Measurements from ENCODE around the gene TRABD2B. TPM values are rescaled to one million over a fixed set of nuclear protein-coding genes. Genes with fewer than 3 reads are reported as not detected.

The TRABD2B gene
- total RNA-seq, 1 experiment from 2014 or later, result 10.3 TPM

DNA sequence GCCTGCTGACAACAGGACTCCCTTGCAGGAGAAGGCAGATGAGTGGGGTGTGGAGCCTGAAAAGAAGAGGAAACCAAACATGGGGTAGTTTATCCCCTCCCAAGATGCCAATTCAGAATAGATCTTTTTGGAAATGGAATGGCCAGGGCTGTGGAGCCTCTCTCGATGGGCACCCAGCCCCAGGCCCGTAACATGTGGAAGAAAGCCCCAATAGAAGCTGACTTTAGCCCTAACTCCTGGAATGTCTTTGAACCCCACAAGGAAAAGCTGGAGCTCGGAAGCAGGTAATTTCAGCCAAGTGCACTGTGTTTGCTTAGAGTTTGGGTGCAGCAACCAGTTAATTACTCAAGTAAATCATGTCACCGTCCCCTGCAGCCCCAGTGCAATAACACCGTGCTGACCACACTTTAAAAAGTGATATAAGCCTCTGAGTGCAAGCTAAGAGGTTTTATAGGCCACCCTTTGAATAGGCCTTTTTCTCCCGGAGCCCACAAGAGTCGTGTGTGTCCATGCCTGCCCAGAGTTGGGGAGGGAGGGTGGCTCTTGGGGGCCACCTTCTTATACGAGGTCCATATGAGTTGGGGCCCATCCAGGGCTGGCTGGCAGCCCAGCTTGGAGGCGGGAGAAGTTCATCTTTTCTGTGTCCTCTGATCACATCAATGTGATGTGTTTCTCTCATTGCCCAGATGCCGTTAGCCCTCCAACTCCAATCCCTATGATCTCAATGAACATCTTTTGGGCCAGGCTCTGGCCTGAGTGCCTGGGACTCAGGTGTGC, 153.2 kb downstream of the TRABD2B start:
- Mint-ChIP-seq H3K27ac (no peak overlapping the region), H3K4me1 (peaks cover 36% of the 10 kb centered on the region), H3K36me3 (no peaks in the 10 kb centered on the region), H3K27me3 (ENCODE audit: low read depth) (no peaks in the 10 kb centered on the region; the same call in 1 of the 2 replicates), H3K4me3 (no peak overlapping the region), H3K9me3 (no peaks in the 10 kb centered on the region)
- DNase-seq (ENCODE audit: low spot score), result no peak
- no peak for ATAC-seq
- TF ChIP-seq, protein P1, sequence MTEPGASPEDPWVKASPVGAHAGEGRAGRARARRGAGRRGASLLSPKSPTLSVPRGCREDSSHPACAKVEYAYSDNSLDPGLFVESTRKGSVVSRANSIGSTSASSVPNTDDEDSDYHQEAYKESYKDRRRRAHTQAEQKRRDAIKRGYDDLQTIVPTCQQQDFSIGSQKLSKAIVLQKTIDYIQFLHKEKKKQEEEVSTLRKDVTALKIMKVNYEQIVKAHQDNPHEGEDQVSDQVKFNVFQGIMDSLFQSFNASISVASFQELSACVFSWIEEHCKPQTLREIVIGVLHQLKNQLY (CRISPR knock-in tag; IDR thresholded peaks at IDR 0.05), result no peak
- TF ChIP-seq TEAD4 (CRISPR knock-in tag; IDR thresholded peaks at IDR 0.05), result no peak
- CTCF ChIA-PET, result interaction anchor here (1.4 kb wide), 1 partner anchor 130 kb away, joined by 3 read pairs; no protein-coding TSS in a partner anchor
- POLR2A ChIA-PET, result interaction anchor here (0.5 kb wide), 1 partner anchor 1325 kb away, joined by 3 read pairs; no protein-coding TSS in a partner anchor

DNA sequence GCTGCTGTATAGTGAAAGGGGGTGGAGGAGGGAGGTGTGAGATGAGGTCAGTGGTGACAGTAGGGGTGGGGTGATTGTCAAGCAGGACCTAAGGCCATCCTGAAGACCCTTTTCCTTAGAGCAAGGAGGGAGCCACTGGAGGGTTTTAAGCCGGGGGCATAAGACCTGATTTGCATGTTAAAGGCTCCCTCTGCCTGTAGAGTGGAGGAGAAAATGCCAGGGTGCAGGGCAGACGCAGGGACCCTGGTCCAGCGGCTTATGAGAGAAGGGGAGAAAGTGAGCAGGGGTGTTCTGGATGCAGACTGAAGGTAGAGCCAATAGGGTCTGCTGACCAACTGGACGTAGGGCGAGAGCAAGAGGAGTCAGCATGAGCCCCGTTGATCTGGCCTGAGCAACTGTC, 154.1 kb downstream of the TRABD2B start:
- Mint-ChIP-seq H3K27me3 (ENCODE audit: low read depth) (no peaks in the 10 kb centered on the region; the same call in 1 of the 2 replicates), H3K4me1 (peaks cover 34% of the 10 kb centered on the region), H3K9me3 (no peaks in the 10 kb centered on the region), H3K27ac (no peak overlapping the region), H3K4me3 (no peak overlapping the region), H3K36me3 (no peaks in the 10 kb centered on the region)
- ChIA-PET POLR2A (no interaction called here), CTCF (interaction anchor here (1.4 to 1.9 kb wide), 3 partner anchors 87 to 218 kb away, joined by 3 to 7 read pairs (median 7); no protein-coding TSS in a partner anchor)
- ATAC-seq, result peak; percentile 35
- TF ChIP-seq CREB1 (CRISPR knock-in tag; IDR thresholded peaks at IDR 0.05) (no peak), TEAD1 (CRISPR knock-in tag; IDR thresholded peaks at IDR 0.05) (no peak), NR2C2 (CRISPR knock-in tag; IDR thresholded peaks at IDR 0.05) (no peak), NFE2L1 (CRISPR knock-in tag; IDR thresholded peaks at IDR 0.05) (no peak), ZNF138 (CRISPR knock-in tag; conservative IDR thresholded peaks at IDR 0.05) (no peak)
- TF ChIP-seq, protein P2, sequence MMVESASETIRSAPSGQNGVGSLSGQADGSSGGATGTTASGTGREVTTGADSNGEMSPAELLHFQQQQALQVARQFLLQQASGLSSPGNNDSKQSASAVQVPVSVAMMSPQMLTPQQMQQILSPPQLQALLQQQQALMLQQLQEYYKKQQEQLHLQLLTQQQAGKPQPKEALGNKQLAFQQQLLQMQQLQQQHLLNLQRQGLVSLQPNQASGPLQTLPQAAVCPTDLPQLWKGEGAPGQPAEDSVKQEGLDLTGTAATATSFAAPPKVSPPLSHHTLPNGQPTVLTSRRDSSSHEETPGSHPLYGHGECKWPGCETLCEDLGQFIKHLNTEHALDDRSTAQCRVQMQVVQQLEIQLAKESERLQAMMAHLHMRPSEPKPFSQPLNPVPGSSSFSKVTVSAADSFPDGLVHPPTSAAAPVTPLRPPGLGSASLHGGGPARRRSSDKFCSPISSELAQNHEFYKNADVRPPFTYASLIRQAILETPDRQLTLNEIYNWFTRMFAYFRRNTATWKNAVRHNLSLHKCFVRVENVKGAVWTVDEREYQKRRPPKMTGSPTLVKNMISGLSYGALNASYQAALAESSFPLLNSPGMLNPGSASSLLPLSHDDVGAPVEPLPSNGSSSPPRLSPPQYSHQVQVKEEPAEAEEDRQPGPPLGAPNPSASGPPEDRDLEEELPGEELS (CRISPR knock-in tag; IDR thresholded peaks at IDR 0.05), result no peak
- TF ChIP-seq, protein P3, sequence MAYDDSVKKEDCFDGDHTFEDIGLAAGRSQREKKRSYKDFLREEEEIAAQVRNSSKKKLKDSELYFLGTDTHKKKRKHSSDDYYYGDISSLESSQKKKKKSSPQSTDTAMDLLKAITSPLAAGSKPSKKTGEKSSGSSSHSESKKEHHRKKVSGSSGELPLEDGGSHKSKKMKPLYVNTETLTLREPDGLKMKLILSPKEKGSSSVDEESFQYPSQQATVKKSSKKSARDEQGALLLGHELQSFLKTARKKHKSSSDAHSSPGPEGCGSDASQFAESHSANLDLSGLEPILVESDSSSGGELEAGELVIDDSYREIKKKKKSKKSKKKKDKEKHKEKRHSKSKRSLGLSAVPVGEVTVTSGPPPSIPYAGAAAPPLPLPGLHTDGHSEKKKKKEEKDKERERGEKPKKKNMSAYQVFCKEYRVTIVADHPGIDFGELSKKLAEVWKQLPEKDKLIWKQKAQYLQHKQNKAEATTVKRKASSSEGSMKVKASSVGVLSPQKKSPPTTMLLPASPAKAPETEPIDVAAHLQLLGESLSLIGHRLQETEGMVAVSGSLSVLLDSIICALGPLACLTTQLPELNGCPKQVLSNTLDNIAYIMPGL (CRISPR knock-in tag; IDR thresholded peaks at IDR 0.05), result no peak
- TF ChIP-seq, protein P4, sequence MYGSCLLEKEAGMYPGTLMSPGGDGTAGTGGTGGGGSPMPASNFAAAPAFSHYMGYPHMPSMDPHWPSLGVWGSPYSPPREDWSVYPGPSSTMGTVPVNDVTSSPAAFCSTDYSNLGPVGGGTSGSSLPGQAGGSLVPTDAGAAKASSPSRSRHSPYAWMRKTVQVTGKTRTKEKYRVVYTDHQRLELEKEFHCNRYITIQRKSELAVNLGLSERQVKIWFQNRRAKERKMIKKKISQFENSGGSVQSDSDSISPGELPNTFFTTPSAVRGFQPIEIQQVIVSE (CRISPR knock-in tag; IDR thresholded peaks at IDR 0.05; ENCODE audit: borderline replicate concordance), result no peak
- TF ChIP-seq, protein P5, sequence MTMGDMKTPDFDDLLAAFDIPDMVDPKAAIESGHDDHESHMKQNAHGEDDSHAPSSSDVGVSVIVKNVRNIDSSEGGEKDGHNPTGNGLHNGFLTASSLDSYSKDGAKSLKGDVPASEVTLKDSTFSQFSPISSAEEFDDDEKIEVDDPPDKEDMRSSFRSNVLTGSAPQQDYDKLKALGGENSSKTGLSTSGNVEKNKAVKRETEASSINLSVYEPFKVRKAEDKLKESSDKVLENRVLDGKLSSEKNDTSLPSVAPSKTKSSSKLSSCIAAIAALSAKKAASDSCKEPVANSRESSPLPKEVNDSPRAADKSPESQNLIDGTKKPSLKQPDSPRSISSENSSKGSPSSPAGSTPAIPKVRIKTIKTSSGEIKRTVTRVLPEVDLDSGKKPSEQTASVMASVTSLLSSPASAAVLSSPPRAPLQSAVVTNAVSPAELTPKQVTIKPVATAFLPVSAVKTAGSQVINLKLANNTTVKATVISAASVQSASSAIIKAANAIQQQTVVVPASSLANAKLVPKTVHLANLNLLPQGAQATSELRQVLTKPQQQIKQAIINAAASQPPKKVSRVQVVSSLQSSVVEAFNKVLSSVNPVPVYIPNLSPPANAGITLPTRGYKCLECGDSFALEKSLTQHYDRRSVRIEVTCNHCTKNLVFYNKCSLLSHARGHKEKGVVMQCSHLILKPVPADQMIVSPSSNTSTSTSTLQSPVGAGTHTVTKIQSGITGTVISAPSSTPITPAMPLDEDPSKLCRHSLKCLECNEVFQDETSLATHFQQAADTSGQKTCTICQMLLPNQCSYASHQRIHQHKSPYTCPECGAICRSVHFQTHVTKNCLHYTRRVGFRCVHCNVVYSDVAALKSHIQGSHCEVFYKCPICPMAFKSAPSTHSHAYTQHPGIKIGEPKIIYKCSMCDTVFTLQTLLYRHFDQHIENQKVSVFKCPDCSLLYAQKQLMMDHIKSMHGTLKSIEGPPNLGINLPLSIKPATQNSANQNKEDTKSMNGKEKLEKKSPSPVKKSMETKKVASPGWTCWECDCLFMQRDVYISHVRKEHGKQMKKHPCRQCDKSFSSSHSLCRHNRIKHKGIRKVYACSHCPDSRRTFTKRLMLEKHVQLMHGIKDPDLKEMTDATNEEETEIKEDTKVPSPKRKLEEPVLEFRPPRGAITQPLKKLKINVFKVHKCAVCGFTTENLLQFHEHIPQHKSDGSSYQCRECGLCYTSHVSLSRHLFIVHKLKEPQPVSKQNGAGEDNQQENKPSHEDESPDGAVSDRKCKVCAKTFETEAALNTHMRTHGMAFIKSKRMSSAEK (CRISPR knock-in tag; IDR thresholded peaks at IDR 0.05; ENCODE audit: borderline replicate concordance), result no peak
- TF ChIP-seq, protein P6, sequence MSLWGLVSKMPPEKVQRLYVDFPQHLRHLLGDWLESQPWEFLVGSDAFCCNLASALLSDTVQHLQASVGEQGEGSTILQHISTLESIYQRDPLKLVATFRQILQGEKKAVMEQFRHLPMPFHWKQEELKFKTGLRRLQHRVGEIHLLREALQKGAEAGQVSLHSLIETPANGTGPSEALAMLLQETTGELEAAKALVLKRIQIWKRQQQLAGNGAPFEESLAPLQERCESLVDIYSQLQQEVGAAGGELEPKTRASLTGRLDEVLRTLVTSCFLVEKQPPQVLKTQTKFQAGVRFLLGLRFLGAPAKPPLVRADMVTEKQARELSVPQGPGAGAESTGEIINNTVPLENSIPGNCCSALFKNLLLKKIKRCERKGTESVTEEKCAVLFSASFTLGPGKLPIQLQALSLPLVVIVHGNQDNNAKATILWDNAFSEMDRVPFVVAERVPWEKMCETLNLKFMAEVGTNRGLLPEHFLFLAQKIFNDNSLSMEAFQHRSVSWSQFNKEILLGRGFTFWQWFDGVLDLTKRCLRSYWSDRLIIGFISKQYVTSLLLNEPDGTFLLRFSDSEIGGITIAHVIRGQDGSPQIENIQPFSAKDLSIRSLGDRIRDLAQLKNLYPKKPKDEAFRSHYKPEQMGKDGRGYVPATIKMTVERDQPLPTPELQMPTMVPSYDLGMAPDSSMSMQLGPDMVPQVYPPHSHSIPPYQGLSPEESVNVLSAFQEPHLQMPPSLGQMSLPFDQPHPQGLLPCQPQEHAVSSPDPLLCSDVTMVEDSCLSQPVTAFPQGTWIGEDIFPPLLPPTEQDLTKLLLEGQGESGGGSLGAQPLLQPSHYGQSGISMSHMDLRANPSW (CRISPR knock-in tag; conservative IDR thresholded peaks at IDR 0.05; ENCODE audit: low read depth), result no peak
- DNase-seq (ENCODE audit: low spot score), result no peak

Measured in WTC11 (cell line).